Measurements from ENCODE around the gene PLK3. TPM values are rescaled to one million over a fixed set of nuclear protein-coding genes. Genes with fewer than 3 reads are reported as not detected.
"Not testable (repeated sequence)": the region's sequence is repeated elsewhere in the genome, so short reads cannot be mapped to it uniquely, and the experiment has no call there.

Gene PLK3
- total RNA-seq, 1 experiment from 2014 or later: 11.4 TPM

- H3K4me1 ChIP-seq: peaks cover 30% of the 10 kb centered on the region
- no peak overlapping the region for H3K27ac ChIP-seq
- no peak for DNase-seq
- peaks cover 5% of the 10 kb centered on the region; the same call in 1 of the 2 replicates for H3K36me3 ChIP-seq
- no peaks in the 10 kb centered on the region for H3K27me3 ChIP-seq
- H3K4me3 ChIP-seq: no peak overlapping the region
- H3K9me3 ChIP-seq (replicated peaks): no peaks in the 10 kb centered on the region
Measured at GRCh38 chr1:44810101-44810761, 10.1 kb downstream of the PLK3 start.

DNA sequence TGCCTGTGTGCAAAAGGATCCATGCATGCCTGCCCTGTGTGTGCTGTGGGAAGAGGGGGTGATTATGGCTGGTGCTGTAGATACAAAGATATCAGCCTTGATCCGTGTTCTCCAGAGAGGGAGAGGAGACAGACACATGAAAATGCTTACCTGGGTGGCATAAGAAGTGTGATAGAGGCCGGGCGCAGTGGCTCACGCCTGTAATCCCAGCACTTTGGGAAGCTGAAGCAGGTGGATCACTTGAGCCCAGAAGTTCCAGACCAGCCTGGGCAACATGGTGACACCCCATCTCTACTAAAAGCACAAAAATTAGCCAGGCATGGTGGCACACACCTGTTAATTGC is 10.6 kb downstream of the PLK3 start:
- H3K4me1 ChIP-seq: peaks cover 30% of the 10 kb centered on the region
- not testable (repeated sequence) for H3K4me3 ChIP-seq; H3K27ac ChIP-seq; H3K27me3 ChIP-seq; DNase-seq; H3K36me3 ChIP-seq; H3K9me3 ChIP-seq (replicated peaks)

GRCh38 chr1:44811234-44811633 is 11.1 kb downstream of the PLK3 start:
- Histone ChIP-seq H3K4me3 (no peak overlapping the region), H3K27ac (no peak overlapping the region), H3K27me3 (no peaks in the 10 kb centered on the region), H3K36me3 (no peaks in the 10 kb centered on the region), H3K4me1 (peaks cover 30% of the 10 kb centered on the region), H3K9me3 (replicated peaks) (no peaks in the 10 kb centered on the region)
- no peak for DNase-seq

GRCh38 chr1:44812822-44813543 is 12.8 kb downstream of the PLK3 start:
- no peaks in the 10 kb centered on the region for H3K36me3 ChIP-seq
- peaks cover 14% of the 10 kb centered on the region; the same call in 1 of the 2 replicates for H3K4me1 ChIP-seq
- H3K4me3 ChIP-seq: no peak overlapping the region
- H3K27me3 ChIP-seq: no peaks in the 10 kb centered on the region
- no peaks in the 10 kb centered on the region for H3K9me3 ChIP-seq (replicated peaks)
- H3K27ac ChIP-seq: no peak overlapping the region
- peak in 1 of 2 experiments; percentile 3 for DNase-seq

- not testable (repeated sequence) for H3K27ac ChIP-seq; H3K9me3 ChIP-seq (replicated peaks); H3K4me3 ChIP-seq; H3K27me3 ChIP-seq; H3K4me1 ChIP-seq; DNase-seq; H3K36me3 ChIP-seq
Measured at GRCh38 chr1:44815926-44816325, 15.7 kb downstream of the PLK3 start.

DNA sequence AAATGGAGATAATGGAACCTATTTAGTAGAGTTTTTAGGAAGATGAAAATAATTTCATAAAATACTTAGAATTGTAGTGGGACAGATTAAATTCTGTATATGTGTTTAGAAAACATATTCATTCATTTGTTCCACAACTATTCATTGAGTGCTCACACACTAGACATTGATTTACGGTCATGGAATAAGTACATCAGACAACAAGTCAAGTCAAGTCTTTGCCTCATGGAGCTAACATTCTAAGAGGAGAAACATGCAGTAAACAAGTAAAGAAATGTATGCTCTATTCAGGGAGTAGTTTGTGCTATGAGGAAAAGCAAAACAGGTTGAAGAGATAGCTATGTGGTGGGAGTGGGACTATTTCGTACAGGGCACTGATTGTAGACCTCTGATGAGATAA is 17.1 kb downstream of the PLK3 start:
- H3K27ac ChIP-seq: no peak overlapping the region
- H3K4me1 ChIP-seq: no peaks in the 10 kb centered on the region
- no peak for DNase-seq
- no peak overlapping the region for H3K4me3 ChIP-seq
- H3K9me3 ChIP-seq (replicated peaks): no peaks in the 10 kb centered on the region
- no peaks in the 10 kb centered on the region for H3K27me3 ChIP-seq
- no peaks in the 10 kb centered on the region for H3K36me3 ChIP-seq

DNA sequence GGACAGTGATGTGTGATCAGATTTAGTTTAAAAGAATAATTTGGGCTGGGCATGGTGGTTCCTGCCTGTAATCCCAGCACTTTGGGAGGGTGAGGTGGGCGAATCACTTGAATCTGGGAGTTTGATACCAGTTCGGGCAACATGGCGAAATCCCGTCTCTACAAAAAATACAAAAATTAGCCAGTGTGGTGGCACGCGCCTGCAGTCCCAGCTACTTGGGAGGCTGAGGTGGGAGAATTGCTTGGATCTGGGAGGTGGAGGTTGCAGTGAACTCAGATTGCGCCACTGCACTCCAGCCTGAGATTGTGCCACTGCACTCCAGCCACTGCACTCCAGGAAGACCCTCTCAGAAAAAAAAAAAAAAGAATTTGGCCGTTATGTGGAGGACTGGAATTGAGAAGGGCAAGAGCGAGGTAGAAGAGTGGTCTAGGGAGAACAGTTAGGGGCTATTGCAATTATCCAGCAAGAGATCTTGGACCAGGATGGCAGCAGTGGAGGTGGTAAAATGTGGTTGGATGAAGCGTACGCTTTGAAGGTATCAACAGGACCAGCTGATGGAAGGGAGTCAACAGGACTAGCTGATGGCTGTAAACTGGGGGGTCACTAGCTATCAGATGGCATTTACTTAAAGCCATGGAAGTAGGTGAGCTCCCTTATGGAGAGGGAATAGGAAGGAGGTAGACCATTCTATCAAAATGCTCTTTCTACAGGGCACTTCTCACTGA is 17.8 kb downstream of the PLK3 start:
- Histone ChIP-seq H3K27me3 (no peaks in the 10 kb centered on the region), H3K27ac (no peak overlapping the region), H3K36me3 (no peaks in the 10 kb centered on the region), H3K4me1 (no peaks in the 10 kb centered on the region), H3K9me3 (replicated peaks) (no peaks in the 10 kb centered on the region), H3K4me3 (no peak overlapping the region)
- DNase-seq: no peak

DNA sequence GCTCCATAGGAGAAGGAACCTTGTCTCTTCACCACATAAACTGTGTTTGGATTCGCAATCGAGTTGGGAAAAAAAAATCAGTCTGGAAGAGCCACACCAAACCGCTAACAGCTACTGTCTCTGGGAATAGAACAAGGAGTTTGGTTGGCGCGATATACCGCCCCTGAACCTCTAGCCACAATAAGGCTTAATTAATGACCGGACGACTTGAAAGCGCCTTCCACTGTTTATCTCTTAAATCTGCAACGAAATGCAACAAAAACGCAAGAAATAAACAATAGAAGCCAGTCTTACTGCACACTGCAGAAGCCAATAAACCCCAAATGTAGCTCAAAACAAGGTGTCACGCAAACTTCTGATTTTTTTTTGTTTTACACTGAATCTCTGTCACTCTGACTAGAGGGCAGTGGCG is 19.0 kb downstream of the PLK3 start:
- Histone ChIP-seq H3K9me3 (replicated peaks) (no peaks in the 10 kb centered on the region), H3K36me3 (no peaks in the 10 kb centered on the region), H3K4me3 (no peak overlapping the region), H3K4me1 (no peaks in the 10 kb centered on the region), H3K27ac (no peak overlapping the region), H3K27me3 (no peaks in the 10 kb centered on the region)
- DNase-seq: no peak

DNA sequence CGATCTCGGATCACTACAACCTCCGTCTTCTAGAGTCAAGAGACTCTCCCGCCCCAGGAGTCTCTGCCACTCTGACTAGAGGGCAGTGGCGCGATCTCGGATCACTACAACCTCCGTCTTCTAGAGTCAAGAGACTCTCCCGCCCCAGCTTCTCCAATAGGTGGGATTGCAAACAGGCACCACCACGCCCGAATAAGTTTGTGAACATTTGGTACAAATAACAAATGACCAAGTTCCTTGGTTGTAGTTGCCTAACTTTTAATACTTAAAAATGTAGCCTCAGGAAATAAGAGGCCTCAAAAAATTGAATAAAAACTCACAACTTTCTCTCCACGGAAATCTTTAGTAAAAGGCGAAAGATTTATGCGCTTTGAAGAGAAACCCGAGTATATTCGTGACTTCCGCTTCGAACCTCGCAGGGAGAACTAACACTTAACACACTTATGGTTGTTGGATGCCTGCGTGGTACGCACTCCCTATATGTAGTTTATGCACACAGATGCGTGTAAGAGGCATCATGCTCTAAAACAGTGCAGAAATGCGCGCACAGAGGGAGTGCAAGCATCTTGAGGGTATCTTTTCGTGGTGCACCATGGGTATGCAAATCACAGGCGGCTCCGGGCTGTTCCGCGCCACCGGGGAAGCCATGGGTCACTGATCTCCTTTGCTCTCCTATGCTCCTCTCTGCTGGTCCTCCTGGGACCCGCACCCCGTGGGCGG is 19.6 kb downstream of the PLK3 start:
- Histone ChIP-seq H3K4me3 (no peak overlapping the region), H3K27ac (no peak overlapping the region), H3K36me3 (no peaks in the 10 kb centered on the region), H3K27me3 (no peaks in the 10 kb centered on the region), H3K9me3 (replicated peaks) (no peaks in the 10 kb centered on the region), H3K4me1 (no peaks in the 10 kb centered on the region)
- no peak for DNase-seq

DNA sequence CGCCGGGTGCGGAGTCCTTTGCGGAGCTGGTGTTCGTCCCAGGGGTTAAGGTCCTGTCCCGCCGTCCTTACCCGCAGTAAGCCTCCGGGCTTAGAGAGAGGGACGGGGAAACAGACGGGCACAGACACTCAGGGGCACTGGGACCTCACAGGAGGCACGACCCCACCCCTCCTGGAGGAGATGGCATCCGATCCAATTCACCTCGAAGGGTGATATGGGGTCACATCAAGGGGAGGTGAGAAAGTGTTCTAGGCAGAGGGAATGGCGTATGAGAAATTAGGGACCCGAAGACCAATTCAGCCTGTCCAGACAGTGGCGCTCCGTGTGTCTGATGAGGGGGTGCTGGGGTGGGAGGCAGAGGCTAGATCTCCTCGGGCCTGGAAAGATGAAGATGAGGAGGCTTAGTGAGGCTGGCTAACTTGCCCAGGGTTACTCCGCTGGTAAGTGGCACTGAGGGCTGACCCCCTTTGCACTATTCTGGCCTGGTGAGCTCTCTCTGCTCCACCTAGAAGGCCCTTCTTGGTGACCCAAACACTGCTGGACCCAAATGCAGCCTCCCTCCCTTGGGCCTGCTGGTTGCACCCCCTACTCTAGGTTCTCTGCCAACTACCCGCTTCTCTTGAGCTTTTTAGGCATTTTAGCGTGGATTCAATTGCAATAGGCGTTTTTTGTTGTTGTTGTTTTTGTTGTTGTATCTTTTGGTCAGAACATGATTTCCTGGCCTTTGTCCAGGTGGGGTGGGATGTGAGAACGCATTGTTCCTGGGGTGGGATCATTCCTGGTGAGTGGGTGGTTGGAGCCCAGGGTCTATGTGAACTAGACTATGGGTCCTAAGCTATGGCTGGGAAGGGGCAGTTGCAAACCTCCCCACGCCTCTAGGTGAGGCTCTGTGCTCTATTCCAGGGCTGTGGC is 20.4 kb downstream of the PLK3 start:
- H3K27ac ChIP-seq: no peak overlapping the region
- H3K4me3 ChIP-seq: no peak overlapping the region
- no peaks in the 10 kb centered on the region for H3K27me3 ChIP-seq
- no peaks in the 10 kb centered on the region for H3K36me3 ChIP-seq
- no peaks in the 10 kb centered on the region for H3K4me1 ChIP-seq
- H3K9me3 ChIP-seq (replicated peaks): no peaks in the 10 kb centered on the region
- DNase-seq: no peak

DNA sequence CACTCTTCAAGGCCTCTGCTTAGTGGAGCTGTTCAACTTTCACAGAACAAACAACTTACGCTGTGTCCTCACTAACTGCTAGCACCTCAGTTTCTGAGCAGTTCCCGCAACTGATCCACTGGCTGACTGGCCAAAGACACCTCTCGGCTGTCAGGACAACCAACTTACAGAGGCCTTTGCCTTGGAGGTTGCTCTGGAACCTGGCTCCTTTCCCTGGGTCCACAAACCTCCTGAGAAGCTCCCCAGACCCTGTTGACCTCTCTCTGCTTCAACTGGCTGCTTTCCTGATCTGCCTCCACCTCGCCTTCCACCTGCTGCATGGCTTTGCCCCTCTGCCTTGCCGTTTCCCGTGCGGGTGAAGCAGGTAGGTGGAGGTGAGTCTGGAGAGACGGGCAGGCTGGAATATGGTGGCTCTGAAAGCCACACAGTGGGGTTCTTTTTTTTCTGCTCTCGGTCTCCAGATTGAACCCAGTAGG is 21.1 kb downstream of the PLK3 start:
- no peak overlapping the region for H3K27ac ChIP-seq
- DNase-seq: no peak
- H3K9me3 ChIP-seq (replicated peaks): no peaks in the 10 kb centered on the region
- no peaks in the 10 kb centered on the region for H3K4me1 ChIP-seq
- H3K36me3 ChIP-seq: no peaks in the 10 kb centered on the region
- no peaks in the 10 kb centered on the region for H3K27me3 ChIP-seq
- H3K4me3 ChIP-seq: no peak overlapping the region

GRCh38 chr1:44822131-44822701 is 22.0 kb downstream of the PLK3 start:
- Histone ChIP-seq H3K27ac (no peak overlapping the region), H3K36me3 (no peaks in the 10 kb centered on the region), H3K4me1 (no peaks in the 10 kb centered on the region), H3K9me3 (replicated peaks) (no peaks in the 10 kb centered on the region), H3K4me3 (no peak overlapping the region), H3K27me3 (no peaks in the 10 kb centered on the region)
- DNase-seq: no peak

- DNase-seq: no peak
- Histone ChIP-seq H3K4me1 (no peaks in the 10 kb centered on the region), H3K27ac (no peak overlapping the region), H3K9me3 (replicated peaks) (no peaks in the 10 kb centered on the region), H3K4me3 (no peak overlapping the region), H3K27me3 (no peaks in the 10 kb centered on the region), H3K36me3 (no peaks in the 10 kb centered on the region)
Measured at GRCh38 chr1:44822981-44823451, 22.8 kb downstream of the PLK3 start.

DNA sequence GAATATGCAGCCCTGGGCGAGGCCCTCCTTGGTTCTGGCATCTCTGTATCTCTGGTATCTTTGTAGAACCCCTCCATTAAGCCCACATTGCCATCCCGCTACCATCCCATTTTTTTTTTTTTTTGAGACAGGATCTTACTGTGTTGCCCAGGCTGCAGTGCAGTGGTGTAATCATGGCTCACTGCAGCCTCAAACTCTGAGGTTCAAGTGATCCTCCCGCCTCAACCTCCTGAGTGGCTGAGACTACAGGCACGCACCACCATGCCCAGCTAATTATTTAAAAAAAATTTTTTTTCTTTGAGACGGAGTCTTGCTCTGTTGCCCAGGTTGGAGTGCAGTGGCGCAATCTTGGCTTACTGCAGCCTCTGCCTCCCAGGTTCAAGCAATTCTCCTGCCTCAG is 24.2 kb downstream of the PLK3 start:
- H3K27me3 ChIP-seq; H3K4me3 ChIP-seq; H3K27ac ChIP-seq; H3K4me1 ChIP-seq; H3K36me3 ChIP-seq; H3K9me3 ChIP-seq (replicated peaks); DNase-seq: not testable (repeated sequence)
